Measurements from ENCODE around the gene CCDC191. TPM values are rescaled to one million over a fixed set of nuclear protein-coding genes. Genes with fewer than 3 reads are reported as not detected.

Gene CCDC191
- polyA plus RNA-seq, 1 donor (not counting 4 experiments of a cell fraction or from before 2014, with no cell fraction given) = 3.6 TPM

GRCh38 chr3:114081037-114081436 lies 24.7 kb upstream of the CCDC191 start:
- H3K9ac ChIP-seq (ENCODE audit: control insufficient read depth, extremely low read depth, insufficient read depth, low read length) = no peak overlapping the region

DNA sequence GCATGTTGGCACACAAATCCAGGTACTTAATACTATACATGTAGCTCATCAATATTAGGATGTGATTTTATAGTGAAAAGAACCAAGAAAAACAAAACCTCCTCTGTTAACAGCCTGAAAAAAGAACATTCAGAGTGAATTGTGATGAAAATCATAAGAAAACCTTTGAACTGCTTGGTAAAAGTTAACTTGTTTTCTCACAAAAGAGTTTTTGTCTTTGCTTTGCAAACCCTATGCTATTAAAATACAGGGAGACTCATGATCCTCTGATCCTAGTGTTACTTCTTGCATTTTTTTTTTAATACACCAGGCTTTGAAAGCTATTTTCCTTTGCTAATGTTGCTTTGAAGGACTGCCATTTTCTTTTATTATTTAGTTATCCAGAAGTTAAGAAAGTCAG lies 23.9 kb upstream of the CCDC191 start:
- no peak for DNase-seq (ENCODE audit: low read depth, low spot score)
- Histone ChIP-seq H3K79me2 (ENCODE audit: control insufficient read depth, insufficient read depth, low read length) (no peaks in the 10 kb centered on the region), H2AFZ (ENCODE audit: control insufficient read depth, low read length) (no peak overlapping the region), H3K9me1 (ENCODE audit: control insufficient read depth, extremely low read depth, insufficient read depth, low read length) (no peaks in the 10 kb centered on the region), H3K4me2 (ENCODE audit: control insufficient read depth, extremely low read depth, insufficient read depth, low read depth, low read length) (no peak overlapping the region), H3K4me3 (ENCODE audit: control insufficient read depth in 2 of 3, extremely low read depth in 1 of 3, insufficient read depth in 2 of 3, low read depth in 1 of 3, low read length in 3 of 3) (no peak overlapping the region), H3K36me3 (ENCODE audit: control insufficient read depth in 2 of 2, extremely low read depth in 1 of 2, insufficient read depth in 2 of 2, low read length in 2 of 2) (peaks cover 12 to 16% of the 10 kb centered on the region in 2 experiments), H3K27ac (ENCODE audit: control insufficient read depth, insufficient read depth, low read length) (no peak overlapping the region), H3K9me3 (ENCODE audit: control insufficient read depth, low read depth, low read length) (no peaks in the 10 kb centered on the region), H3K27me3 (ENCODE audit: control insufficient read depth, extremely low read depth, insufficient read depth, low read length) (no peaks in the 10 kb centered on the region), H3K9ac (ENCODE audit: control insufficient read depth, extremely low read depth, insufficient read depth, low read length) (no peak overlapping the region), H3K4me1 (ENCODE audit: control insufficient read depth, extremely low read depth, insufficient read depth, low read length) (no peaks in the 10 kb centered on the region), H4K20me1 (ENCODE audit: control insufficient read depth, extremely low read depth, insufficient read depth, low read length) (no peaks in the 10 kb centered on the region)
- no peak for TF ChIP-seq CTCF (optimal IDR thresholded peaks at IDR 0.05 in 1 of 3, IDR thresholded peaks at IDR 0.05 in 1 of 3, conservative IDR thresholded peaks at IDR 0.05 in 1 of 3; ENCODE audit: extremely low read depth in 1 of 3, insufficient read depth in 2 of 3, low read length in 3 of 3)
- no peak for TF ChIP-seq EZH2 (IDR thresholded peaks at IDR 0.05; ENCODE audit: low read length)
- no peak for FAIRE-seq
- dilution Hi-C loops (cut with MboI; ENCODE audit: extremely low pct_ligation_motif_present, low sequenced_read_pairs) = no loop called here

More at GRCh38 chr3:114081037-114081436, 24.7 kb upstream of the CCDC191 start:
- Histone ChIP-seq H3K27me3 (ENCODE audit: control insufficient read depth, extremely low read depth, insufficient read depth, low read length) (no peaks in the 10 kb centered on the region), H4K20me1 (ENCODE audit: control insufficient read depth, extremely low read depth, insufficient read depth, low read length) (no peaks in the 10 kb centered on the region), H3K79me2 (ENCODE audit: control insufficient read depth, insufficient read depth, low read length) (no peaks in the 10 kb centered on the region), H3K9me3 (ENCODE audit: control insufficient read depth, low read depth, low read length) (no peaks in the 10 kb centered on the region), H3K36me3 (ENCODE audit: control insufficient read depth in 2 of 2, extremely low read depth in 1 of 2, insufficient read depth in 2 of 2, low read length in 2 of 2) (peaks cover 11 to 16% of the 10 kb centered on the region in 2 experiments), H2AFZ (ENCODE audit: control insufficient read depth, low read length) (no peak overlapping the region), H3K4me2 (ENCODE audit: control insufficient read depth, extremely low read depth, insufficient read depth, low read depth, low read length) (no peak overlapping the region), H3K27ac (ENCODE audit: control insufficient read depth, insufficient read depth, low read length) (no peak overlapping the region), H3K4me1 (ENCODE audit: control insufficient read depth, extremely low read depth, insufficient read depth, low read length) (no peaks in the 10 kb centered on the region), H3K4me3 (ENCODE audit: control insufficient read depth in 2 of 3, extremely low read depth in 1 of 3, insufficient read depth in 2 of 3, low read depth in 1 of 3, low read length in 3 of 3) (no peak overlapping the region), H3K9me1 (ENCODE audit: control insufficient read depth, extremely low read depth, insufficient read depth, low read length) (no peaks in the 10 kb centered on the region)
- TF ChIP-seq EZH2 (IDR thresholded peaks at IDR 0.05; ENCODE audit: low read length) = no peak
- no peak for TF ChIP-seq CTCF (optimal IDR thresholded peaks at IDR 0.05 in 1 of 3, IDR thresholded peaks at IDR 0.05 in 1 of 3, conservative IDR thresholded peaks at IDR 0.05 in 1 of 3; ENCODE audit: extremely low read depth in 1 of 3, insufficient read depth in 2 of 3, low read length in 3 of 3)
- no peak for DNase-seq (ENCODE audit: low read depth, low spot score)
- dilution Hi-C loops (cut with MboI; ENCODE audit: extremely low pct_ligation_motif_present, low sequenced_read_pairs) = no loop called here
- FAIRE-seq = no peak

Measured in keratinocyte (primary cell).